ENCODE results near the gene RBM4.

GRCh38 chr11:66651016-66651415 is 12.5 kb downstream of the RBM4 start:
- no peak for TF ChIP-seq CTCF (IDR thresholded peaks at IDR 0.05)
- no peak for TF ChIP-seq POLR2A (IDR thresholded peaks at IDR 0.05)
- TF ChIP-seq EP300 (IDR thresholded peaks at IDR 0.05), result no peak
